GM04504 (cell line): ENCODE measurements around the gene MARK2.

Experiments
- DNase-seq: peaks from one replicate; pipeline ENCODE4 v3.0.0-alpha.2; 2012; ENCODE audit warnings: low read depth

MARK2 gene

GRCh38 chr11:63909591-63910506 is 70.9 kb downstream of the MARK2 start:
- no peak for DNase-seq

GRCh38 chr11:63910675-63911074 is 71.8 kb downstream of the MARK2 start:
- DNase-seq = no peak

GRCh38 chr11:63911440-63911839 is 72.5 kb downstream of the MARK2 start:
- no peak for DNase-seq

GRCh38 chr11:63911876-63912275 is 73.0 kb downstream of the MARK2 start:
- no peak for DNase-seq

- DNase-seq = no peak
Measured at GRCh38 chr11:63912678-63913077, 73.8 kb downstream of the MARK2 start.

GRCh38 chr11:63913866-63914830 is 75.2 kb downstream of the MARK2 start:
- DNase-seq = no peak

- no peak for DNase-seq
Measured at GRCh38 chr11:63914896-63915691, 76.2 kb downstream of the MARK2 start.

- DNase-seq = no peak
Measured at GRCh38 chr11:63915961-63916836, 77.3 kb downstream of the MARK2 start.

GRCh38 chr11:63916837-63917691 is 78.2 kb downstream of the MARK2 start, which contains the start of gene RCOR2:
TSS of gene RCOR2 (minus strand) at chr11:63917164. CDS start at chr11:63916456, 708 bp downstream.
- DNase-seq = peak; percentile 46

GRCh38 chr11:63917692-63918506 is 79.0 kb downstream of the MARK2 start:
- DNase-seq = no peak

GRCh38 chr11:63918507-63919191 is 79.7 kb downstream of the MARK2 start:
- no peak for DNase-seq

GRCh38 chr11:63919267-63920125 is 80.6 kb downstream of the MARK2 start:
- no peak for DNase-seq

GRCh38 chr11:63920126-63920938 is 81.4 kb downstream of the MARK2 start:
- DNase-seq = no peak

GRCh38 chr11:63920939-63921417 is 82.1 kb downstream of the MARK2 start:
- DNase-seq = no peak

- DNase-seq = no peak
Measured at GRCh38 chr11:63922673-63923192, 83.8 kb downstream of the MARK2 start.

- no peak for DNase-seq
Measured at GRCh38 chr11:63923319-63923718, 84.4 kb downstream of the MARK2 start.
